Measurements from ENCODE around the gene VGLL4.
A peak's percentile ranks its signal among the peaks of the same experiment; 100 is the strongest.

The VGLL4 gene

DNA sequence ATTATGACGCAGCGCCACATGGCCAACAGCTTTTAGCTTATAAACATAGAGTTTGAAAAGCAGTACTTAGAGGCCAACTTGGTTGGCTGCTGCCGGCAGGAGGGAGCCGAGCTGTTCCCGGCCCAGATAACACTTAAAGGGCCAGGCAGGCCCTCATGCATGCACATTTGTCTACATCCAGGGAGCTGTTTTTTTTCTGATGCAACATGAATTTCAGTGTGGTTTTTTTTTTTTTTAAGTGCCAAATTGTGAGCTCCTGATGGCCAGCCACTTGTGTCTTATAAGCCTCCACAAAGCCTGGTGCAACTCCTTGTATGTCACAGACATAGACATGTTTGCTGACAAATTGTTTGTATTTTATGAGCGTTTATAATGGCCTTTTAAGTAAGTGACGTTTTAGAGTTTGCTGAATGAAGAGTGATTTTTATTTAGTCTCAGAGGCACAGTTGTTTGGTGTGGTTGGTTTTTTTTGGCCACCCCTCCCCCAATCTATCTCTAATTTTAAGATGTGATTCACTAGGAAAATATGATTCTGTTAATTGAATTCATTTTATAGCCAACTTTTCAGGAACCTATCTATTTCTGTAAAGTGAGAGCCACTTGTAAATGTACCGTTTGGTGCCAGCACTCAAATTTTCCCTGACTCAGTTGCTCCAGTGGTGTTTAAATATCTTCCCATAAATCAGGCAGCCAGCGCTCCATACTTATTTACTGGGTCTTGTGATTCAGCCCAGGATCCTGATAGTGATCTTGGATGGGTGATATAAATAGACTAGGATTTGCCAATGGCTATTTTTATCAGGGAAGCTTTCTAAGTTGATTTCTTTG is 134.3 kb downstream of the VGLL4 start:
- no peaks in the 10 kb centered on the region for H3K36me3 Mint-ChIP-seq (ENCODE audit: low read depth)
- H3K9me3 Mint-ChIP-seq, result no peaks in the 10 kb centered on the region
- H3K27me3 Mint-ChIP-seq (ENCODE audit: low read depth), result no peaks in the 10 kb centered on the region
- peak overlapping the region; percentile 89 to 93 (median 92) for H3K27ac Mint-ChIP-seq
- TF ChIP-seq, protein P1, sequence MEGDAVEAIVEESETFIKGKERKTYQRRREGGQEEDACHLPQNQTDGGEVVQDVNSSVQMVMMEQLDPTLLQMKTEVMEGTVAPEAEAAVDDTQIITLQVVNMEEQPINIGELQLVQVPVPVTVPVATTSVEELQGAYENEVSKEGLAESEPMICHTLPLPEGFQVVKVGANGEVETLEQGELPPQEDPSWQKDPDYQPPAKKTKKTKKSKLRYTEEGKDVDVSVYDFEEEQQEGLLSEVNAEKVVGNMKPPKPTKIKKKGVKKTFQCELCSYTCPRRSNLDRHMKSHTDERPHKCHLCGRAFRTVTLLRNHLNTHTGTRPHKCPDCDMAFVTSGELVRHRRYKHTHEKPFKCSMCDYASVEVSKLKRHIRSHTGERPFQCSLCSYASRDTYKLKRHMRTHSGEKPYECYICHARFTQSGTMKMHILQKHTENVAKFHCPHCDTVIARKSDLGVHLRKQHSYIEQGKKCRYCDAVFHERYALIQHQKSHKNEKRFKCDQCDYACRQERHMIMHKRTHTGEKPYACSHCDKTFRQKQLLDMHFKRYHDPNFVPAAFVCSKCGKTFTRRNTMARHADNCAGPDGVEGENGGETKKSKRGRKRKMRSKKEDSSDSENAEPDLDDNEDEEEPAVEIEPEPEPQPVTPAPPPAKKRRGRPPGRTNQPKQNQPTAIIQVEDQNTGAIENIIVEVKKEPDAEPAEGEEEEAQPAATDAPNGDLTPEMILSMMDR (IDR thresholded peaks at IDR 0.05; ENCODE audit: unreplicated experiment in 3 of 3), result peak in 1 of 3 experiments; percentile 22
- H3K4me1 Mint-ChIP-seq, result peaks cover 67% of the 10 kb centered on the region
- H3K4me3 Mint-ChIP-seq, result peak overlapping the region; percentile 42 to 69 (median 58)

DNA sequence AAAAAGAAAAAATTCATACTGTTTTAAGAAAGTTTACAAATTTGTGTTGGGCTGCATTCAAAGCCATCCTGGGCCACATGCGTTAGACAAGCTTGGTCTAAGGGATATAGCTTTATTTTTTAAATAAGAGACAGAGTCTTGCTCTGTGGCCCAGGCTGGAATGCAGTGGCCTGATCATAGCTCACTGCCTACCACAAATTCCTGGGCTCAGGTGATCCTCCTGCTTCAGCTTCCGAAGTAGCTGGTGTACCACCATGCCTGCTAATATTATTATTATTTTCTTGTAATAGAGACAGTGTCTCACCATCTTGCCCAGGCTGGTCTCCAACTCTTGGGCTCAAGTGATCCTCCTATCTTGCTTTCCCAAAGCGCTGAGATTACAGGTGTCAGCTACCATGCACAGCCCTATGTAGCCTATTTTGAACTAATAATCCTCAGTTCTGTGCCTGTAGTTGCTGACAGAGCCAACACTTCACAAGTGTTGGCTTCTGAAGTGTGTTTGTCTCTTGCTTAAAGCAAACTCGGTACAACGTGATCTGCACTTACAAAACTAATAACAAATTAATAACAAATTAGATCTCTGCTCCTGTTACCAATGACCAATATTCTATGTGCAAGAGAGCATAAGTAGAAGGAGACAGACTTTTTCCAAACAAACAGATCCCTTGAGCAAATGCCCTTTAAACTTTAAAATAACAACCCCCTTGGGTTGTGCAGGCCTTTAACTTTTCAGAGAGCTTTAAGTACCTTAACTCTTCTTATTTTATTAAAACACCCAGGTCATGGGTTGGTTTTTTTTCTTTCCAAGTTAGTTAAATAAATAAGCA is 135.2 kb downstream of the VGLL4 start:
- no peaks in the 10 kb centered on the region for H3K9me3 Mint-ChIP-seq
- TF ChIP-seq, protein P1 (IDR thresholded peaks at IDR 0.05; ENCODE audit: unreplicated experiment in 3 of 3), result no peak
- peak overlapping the region; percentile 42 to 69 (median 58) for H3K4me3 Mint-ChIP-seq
- no peaks in the 10 kb centered on the region for H3K36me3 Mint-ChIP-seq (ENCODE audit: low read depth)
- no peaks in the 10 kb centered on the region for H3K27me3 Mint-ChIP-seq (ENCODE audit: low read depth)
- peaks cover 64% of the 10 kb centered on the region for H3K4me1 Mint-ChIP-seq
- H3K27ac Mint-ChIP-seq, result peak overlapping the region; percentile 89 to 93 (median 92)

DNA sequence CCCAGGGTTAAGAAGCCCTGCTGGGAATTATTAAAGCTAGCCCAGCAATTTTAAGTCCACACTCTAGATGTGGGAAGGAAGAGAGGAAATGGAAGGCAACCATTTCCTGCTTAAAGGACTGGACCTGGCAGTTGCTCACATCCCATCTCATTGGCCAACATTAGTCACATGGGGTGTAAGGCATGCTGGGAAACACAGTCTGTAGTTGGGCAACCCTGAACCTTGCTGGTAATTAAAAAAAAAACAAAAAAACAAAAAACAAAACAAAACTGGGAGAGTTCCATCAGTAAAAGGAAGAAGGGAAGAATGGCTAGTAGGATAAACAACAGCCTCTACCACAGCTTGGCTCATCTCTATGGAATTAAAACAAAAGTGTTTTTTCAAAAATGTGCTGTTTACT is 136.0 kb downstream of the VGLL4 start:
- Mint-ChIP-seq H3K27ac (peak overlapping the region; percentile 66 to 92 (median 88)), H3K9me3 (no peaks in the 10 kb centered on the region), H3K4me3 (no peak overlapping the region), H3K4me1 (peaks cover 64% of the 10 kb centered on the region), H3K27me3 (ENCODE audit: low read depth) (no peaks in the 10 kb centered on the region), H3K36me3 (ENCODE audit: low read depth) (no peaks in the 10 kb centered on the region)
- TF ChIP-seq, protein P1 (IDR thresholded peaks at IDR 0.05; ENCODE audit: unreplicated experiment in 3 of 3), result no peak

All from nephron (organoid).